Glutamatergic neuron (in vitro differentiated cells): Measurements from ENCODE around the gene ARHGAP6. TPM values are rescaled to one million over a fixed set of nuclear protein-coding genes. Genes with fewer than 3 reads are reported as not detected.

ENCODE experiments used
- DNase-seq: peaks from one replicate; pipeline ENCODE4 v3.0.0; 2022
- H3K27ac Mint-ChIP-seq: one replicate; pipeline ENCODE4 v1.8.0; 2020; ENCODE audit warnings: mild to moderate bottlenecking, mixed read lengths, inconsistent platforms; ENCODE audit not compliant: unreplicated experiment
- H3K27me3 Mint-ChIP-seq: one replicate; pipeline ENCODE4 v1.8.0; 2020; ENCODE audit warnings: mild to moderate bottlenecking, moderate library complexity, mixed read lengths, inconsistent platforms; ENCODE audit not compliant: unreplicated experiment
- H3K36me3 Mint-ChIP-seq: one replicate; pipeline ENCODE4 v1.8.0; 2020; ENCODE audit warnings: mild to moderate bottlenecking, mixed read lengths, inconsistent platforms; ENCODE audit not compliant: unreplicated experiment
- H3K4me1 Mint-ChIP-seq: one replicate; pipeline ENCODE4 v1.8.0; 2020; ENCODE audit warnings: mild to moderate bottlenecking, low read depth, mixed read lengths, inconsistent platforms; ENCODE audit not compliant: unreplicated experiment
- H3K4me3 Mint-ChIP-seq: one replicate; pipeline ENCODE4 v1.8.0; 2020; ENCODE audit warnings: mild to moderate bottlenecking, mixed read lengths, inconsistent platforms; ENCODE audit not compliant: unreplicated experiment
- H3K9me3 Mint-ChIP-seq: one replicate; pipeline ENCODE4 v1.8.0; 2020; ENCODE audit warnings: mild to moderate bottlenecking, moderate library complexity, mixed read lengths, inconsistent platforms; ENCODE audit not compliant: unreplicated experiment
- total RNA-seq: library from RNA; stranded (reverse); fragmentation: NEBNext Ultra II Directional; extraction: Animal tissue kit (Norgen Biotek cat#: 25700); gene quantifications from one replicate; pipeline ENCODE4 v1.2.1, GENCODE V29; 2021; ENCODE audit not compliant: unreplicated experiment
- TF ChIP-seq, protein P1 (sequence below): fragments of 200-600 bp; sonication (generic); IDR thresholded peaks from one replicate; pipeline ENCODE4 v1.5.0; 2021; ENCODE audit not compliant: partially characterized antibody, unreplicated experiment

The ARHGAP6 gene
- total RNA-seq, 1 donor from 2014 or later, result 3.6 TPM

DNA sequence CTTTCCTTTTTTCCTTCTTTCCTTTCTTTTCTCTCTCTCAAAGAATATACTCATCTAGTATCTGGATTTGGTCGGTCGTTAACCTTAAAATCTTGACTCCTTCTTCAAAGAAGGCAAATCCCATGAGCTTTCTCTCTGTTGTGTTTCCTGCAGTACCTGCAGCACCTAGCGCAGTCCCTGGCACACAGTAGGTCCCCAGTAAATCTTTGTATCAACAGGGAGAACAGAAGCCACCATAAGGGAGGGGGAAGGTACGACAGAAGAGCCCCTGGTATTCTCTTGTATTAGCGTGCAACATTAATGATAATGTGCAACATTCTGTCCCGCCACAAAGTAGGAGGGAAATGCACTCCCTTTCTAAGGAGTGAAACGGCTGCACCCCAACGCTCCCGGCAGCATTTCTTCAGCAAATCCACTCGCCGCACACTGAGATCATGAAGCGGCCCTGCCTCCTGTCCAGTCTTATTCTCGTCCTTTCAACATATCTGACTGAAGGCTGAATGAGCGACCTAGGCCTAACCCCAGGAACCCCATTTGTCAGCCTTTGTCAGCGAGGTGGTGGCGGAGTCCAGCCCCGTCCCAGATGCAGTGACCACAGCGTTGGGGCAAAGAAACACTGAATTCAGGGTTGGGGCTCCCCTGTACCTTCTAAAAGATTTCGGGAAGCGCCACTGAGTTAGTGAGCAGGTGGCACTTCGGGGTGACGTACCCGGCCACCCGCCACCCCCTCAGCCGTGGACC is 238.8 kb downstream of the ARHGAP6 start:
- H3K27ac Mint-ChIP-seq, result peak overlapping the region; percentile 40
- DNase-seq, result no peak
- TF ChIP-seq, protein P1, sequence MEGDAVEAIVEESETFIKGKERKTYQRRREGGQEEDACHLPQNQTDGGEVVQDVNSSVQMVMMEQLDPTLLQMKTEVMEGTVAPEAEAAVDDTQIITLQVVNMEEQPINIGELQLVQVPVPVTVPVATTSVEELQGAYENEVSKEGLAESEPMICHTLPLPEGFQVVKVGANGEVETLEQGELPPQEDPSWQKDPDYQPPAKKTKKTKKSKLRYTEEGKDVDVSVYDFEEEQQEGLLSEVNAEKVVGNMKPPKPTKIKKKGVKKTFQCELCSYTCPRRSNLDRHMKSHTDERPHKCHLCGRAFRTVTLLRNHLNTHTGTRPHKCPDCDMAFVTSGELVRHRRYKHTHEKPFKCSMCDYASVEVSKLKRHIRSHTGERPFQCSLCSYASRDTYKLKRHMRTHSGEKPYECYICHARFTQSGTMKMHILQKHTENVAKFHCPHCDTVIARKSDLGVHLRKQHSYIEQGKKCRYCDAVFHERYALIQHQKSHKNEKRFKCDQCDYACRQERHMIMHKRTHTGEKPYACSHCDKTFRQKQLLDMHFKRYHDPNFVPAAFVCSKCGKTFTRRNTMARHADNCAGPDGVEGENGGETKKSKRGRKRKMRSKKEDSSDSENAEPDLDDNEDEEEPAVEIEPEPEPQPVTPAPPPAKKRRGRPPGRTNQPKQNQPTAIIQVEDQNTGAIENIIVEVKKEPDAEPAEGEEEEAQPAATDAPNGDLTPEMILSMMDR, result no peak
- peaks cover 24% of the 10 kb centered on the region for H3K4me1 Mint-ChIP-seq
- no peaks in the 10 kb centered on the region for H3K36me3 Mint-ChIP-seq
- peak overlapping the region; percentile 77 for H3K4me3 Mint-ChIP-seq
- no peaks in the 10 kb centered on the region for H3K27me3 Mint-ChIP-seq
- H3K9me3 Mint-ChIP-seq, result peaks cover 2% of the 10 kb centered on the region

DNA sequence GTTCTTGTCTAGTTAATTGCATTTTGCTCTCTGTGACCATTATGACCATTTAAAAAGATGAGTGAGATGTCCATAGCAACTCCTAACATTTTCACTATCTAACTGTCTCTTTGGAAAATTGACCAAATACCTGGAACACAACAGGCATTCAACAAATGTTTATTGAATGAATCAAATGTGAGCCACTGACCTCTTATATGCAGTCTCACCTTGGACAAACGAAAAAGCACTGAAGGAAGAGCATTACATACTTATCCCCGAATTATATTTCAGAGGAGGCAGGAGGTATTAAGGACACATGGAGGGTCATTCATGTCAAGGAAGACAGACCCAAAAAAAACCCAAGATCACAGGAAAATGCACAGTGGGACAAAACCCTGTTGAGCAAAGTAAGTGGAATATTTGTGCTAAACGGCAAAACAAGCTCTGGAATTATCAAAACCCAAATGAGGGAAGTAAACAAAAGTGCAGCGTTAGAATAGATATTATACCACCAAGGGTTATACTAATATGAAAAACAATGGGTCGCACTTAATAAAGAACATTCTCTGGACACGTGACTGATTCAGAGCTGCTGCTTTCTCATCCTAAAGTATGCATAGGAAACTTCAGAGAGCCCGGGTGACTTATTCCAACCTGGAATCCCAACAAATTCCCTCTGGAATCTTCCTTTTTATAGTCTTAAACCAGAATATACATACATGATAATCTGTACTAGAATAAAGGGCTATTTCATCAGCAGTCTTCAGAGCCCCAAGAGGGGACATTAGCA is 240.6 kb downstream of the ARHGAP6 start:
- Mint-ChIP-seq H3K27me3 (no peaks in the 10 kb centered on the region), H3K4me1 (peaks cover 26% of the 10 kb centered on the region), H3K4me3 (peak overlapping the region; percentile 8), H3K36me3 (no peaks in the 10 kb centered on the region), H3K27ac (no peak overlapping the region), H3K9me3 (peaks cover 2% of the 10 kb centered on the region)
- TF ChIP-seq, protein P1, result no peak
- no peak for DNase-seq

DNA sequence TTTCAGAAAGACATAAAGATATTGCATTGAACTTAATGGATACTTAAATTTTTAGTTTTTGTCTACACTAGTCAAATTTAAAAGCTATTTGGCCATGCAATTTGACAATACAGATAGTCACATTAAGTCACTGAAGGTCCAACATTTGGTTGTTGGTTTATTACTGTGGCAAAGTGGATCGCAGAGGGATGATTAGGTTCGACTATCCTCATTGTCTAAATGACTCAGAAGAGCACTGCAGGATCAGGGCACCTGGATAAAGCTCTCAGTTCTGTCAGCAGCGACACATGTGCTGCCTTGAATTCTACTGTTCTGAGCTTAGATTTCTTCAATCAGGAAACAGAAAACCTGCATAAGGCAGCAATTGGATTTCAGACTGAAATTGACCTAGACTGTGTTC is 241.8 kb downstream of the ARHGAP6 start:
- H3K36me3 Mint-ChIP-seq, result no peaks in the 10 kb centered on the region
- H3K27me3 Mint-ChIP-seq, result no peaks in the 10 kb centered on the region
- TF ChIP-seq, protein P1, result no peak
- DNase-seq, result no peak
- peaks cover 2% of the 10 kb centered on the region for H3K9me3 Mint-ChIP-seq
- H3K4me1 Mint-ChIP-seq, result peaks cover 23% of the 10 kb centered on the region
- no peak overlapping the region for H3K27ac Mint-ChIP-seq
- no peak overlapping the region for H3K4me3 Mint-ChIP-seq

DNA sequence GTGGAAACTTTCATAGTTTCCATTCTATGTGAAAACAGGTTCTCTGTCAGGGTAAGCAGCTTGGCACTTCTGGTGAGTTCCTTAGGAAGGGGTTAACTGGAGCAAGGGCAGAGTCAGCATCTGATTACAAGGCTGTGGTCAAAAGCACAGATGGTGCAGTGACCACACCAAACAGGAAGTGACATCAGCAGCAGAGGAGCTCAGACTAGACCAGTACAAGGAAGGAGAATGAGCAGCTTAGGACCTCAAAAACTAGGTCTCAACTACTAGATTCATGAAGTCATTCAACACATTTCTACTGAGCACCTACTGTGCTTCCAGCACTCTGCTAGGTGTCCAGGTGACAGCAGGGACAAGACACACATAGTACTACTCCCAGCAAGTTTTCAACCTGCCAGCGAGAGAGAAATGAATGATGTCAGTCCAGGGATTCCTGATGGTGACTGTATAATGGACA is 242.3 kb downstream of the ARHGAP6 start:
- Mint-ChIP-seq H3K4me3 (no peak overlapping the region), H3K36me3 (no peaks in the 10 kb centered on the region), H3K27me3 (no peaks in the 10 kb centered on the region), H3K9me3 (peaks cover 2% of the 10 kb centered on the region), H3K27ac (peak overlapping the region; percentile 89), H3K4me1 (peaks cover 23% of the 10 kb centered on the region)
- TF ChIP-seq, protein P1, result no peak
- no peak for DNase-seq

DNA sequence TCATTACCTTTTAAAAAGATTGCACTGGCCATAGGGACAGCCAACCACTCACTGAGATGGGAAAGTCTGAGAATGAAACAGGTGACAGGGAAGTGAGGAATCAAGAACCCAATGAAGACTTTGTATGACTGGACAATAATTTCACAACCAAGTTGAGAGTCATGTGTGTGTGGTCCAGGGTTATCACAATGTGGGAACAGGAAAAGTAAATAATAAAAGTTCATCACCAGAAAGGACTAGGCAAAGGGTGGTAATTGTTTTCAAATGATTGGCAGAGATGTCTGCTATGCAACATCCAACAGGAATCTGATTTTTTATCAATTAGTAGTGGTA is 243.2 kb downstream of the ARHGAP6 start:
- H3K27me3 Mint-ChIP-seq, result no peaks in the 10 kb centered on the region
- no peak for DNase-seq
- TF ChIP-seq, protein P1, result no peak
- H3K27ac Mint-ChIP-seq, result no peak overlapping the region
- H3K36me3 Mint-ChIP-seq, result no peaks in the 10 kb centered on the region
- H3K4me3 Mint-ChIP-seq, result no peak overlapping the region
- peaks cover 2% of the 10 kb centered on the region for H3K9me3 Mint-ChIP-seq
- peaks cover 20% of the 10 kb centered on the region for H3K4me1 Mint-ChIP-seq
